Erythroblast (primary cell): Measurements from ENCODE around the gene GMDS.

Experiments used
- GATA1 ChIP-seq: IDR thresholded peaks from 2 replicates; pipeline ENCODE4 v1.6.1; 2011; ENCODE audit warnings: low read depth, mild to moderate bottlenecking, control low read depth, low read length, moderate library complexity
- POLR2A ChIP-seq: IDR thresholded peaks from 2 replicates; pipeline ENCODE4 v1.6.1; 2011; ENCODE audit warnings: mild to moderate bottlenecking, low read length

DNA sequence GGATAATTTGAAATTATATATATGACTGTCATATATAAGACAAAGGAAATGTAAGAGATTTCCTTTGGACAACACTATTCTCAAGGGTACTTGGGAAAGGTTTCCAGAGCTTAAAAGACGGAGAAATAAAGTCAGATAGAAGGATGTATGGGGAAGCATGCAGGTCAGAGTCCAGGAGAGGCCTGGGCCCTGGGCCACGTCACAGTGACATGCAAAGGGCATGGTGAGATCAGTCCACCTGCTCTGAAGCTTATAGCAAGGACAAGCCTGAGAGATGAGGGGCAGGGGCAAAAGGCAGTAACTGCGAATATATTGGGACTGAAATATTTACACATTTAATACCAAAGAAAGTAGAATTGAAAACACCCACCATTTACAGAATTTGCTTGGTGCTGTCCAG, 24.6 kb upstream of the GMDS start:
- no peak for TF ChIP-seq POLR2A
- no peak for TF ChIP-seq GATA1
